Measurements from ENCODE around the gene CTIF. TPM values are rescaled to one million over a fixed set of nuclear protein-coding genes. Genes with fewer than 3 reads are reported as not detected.

The CTIF gene
- polyA plus RNA-seq, 1 of the 3 experiments (the other 2 are of a cell fraction), result 47.2 TPM

DNA sequence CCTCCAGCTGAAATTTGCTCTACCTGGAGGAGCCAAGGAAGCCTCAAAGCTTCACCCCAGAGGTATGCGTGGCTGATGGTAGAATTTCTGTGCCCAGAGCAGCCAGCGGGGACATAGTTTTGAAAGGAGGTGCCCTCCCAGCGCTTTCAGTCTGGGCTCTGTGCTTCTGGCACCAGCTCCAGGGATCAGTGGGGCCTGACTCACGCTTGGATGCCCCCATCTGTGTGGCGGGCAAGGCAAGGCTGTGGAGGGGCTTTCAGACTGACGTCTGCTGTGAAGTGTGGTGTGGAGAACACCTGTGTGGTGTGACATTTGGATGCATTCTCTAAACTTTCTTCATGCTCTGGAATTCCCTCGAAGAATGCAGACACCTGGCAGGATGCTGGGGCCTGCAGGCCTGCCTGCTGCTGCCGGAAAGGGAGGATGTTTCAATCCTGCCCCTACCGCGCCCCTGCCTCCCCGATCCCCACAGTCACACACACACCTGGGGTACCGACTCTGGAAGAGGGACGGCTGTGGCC lies 84.1 kb downstream of the CTIF start:
- Histone ChIP-seq H3F3A (replicated peaks; ENCODE audit: insufficient read depth) (peaks cover 49% of the 10 kb centered on the region), H2AFZ (ENCODE audit: low read depth) (no peak overlapping the region), H3K36me3 (replicated peaks in 1 of 2; ENCODE audit: control insufficient read depth in 1 of 2, insufficient read depth in 2 of 2, low read length in 1 of 2) (peaks cover 10 to 18% of the 10 kb centered on the region in 2 experiments), H3K4me3 (ENCODE audit: low read depth in 2 of 2, low read length in 1 of 2) (peak overlapping the region in 1 of 2 experiments; percentile 48; a peak in 2 of 4 replicates), H3K9me3 (no peaks in the 10 kb centered on the region), H3K4me2 (peak overlapping the region; percentile 66), H3K79me2 (ENCODE audit: insufficient read depth) (peaks cover 62% of the 10 kb centered on the region), H3K4me1 (ENCODE audit: control insufficient read depth in 1 of 2, insufficient read depth in 2 of 2, low read depth in 1 of 2, low read length in 1 of 2) (peaks cover 2 to 40% of the 10 kb centered on the region in 2 experiments; a peak in 3 of 4 replicates), H3K9ac (peak overlapping the region; percentile 80), H3K27ac (ENCODE audit: low read depth in 2 of 2, low read length in 1 of 2) (peak overlapping the region; percentile 73 to 97; a peak in 3 of 4 replicates), H4K20me1 (ENCODE audit: insufficient read depth) (no peaks in the 10 kb centered on the region), H3K9me2 (no peaks in the 10 kb centered on the region), H3K27me3 (ENCODE audit: insufficient read depth) (no peaks in the 10 kb centered on the region)
- 4% methylated on average over 6 of the region's 13 CpGs for WGBS (ENCODE audit: low lambda C conversion rate)
- DNase-seq, result no peak
- TF ChIP-seq NFIC (IDR thresholded peaks at IDR 0.05; ENCODE audit: borderline replicate concordance) (peak; percentile 77), FOSL2 (IDR thresholded peaks at IDR 0.05; ENCODE audit: borderline replicate concordance, low read depth) (peak; percentile 57; the same call in 1 of the 2 replicates), JUND (IDR thresholded peaks at IDR 0.05) (peak; percentile 39; the same call in 1 of the 2 replicates), NRF1 (IDR thresholded peaks at IDR 0.05; ENCODE audit: low read depth, low read length) (no peak), TCF12 (IDR thresholded peaks at IDR 0.05) (peak; percentile 39; the same call in 1 of the 2 replicates), RFX5 (IDR thresholded peaks at IDR 0.05; ENCODE audit: low read length) (no peak), ELF1 (IDR thresholded peaks at IDR 0.05) (no peak), MAX (IDR thresholded peaks at IDR 0.05; ENCODE audit: low read depth) (peak; percentile 51; the same call in 1 of the 2 replicates), EP300 (IDR thresholded peaks at IDR 0.05; ENCODE audit: borderline replicate concordance in 1 of 2, low read depth in 1 of 2, low read length in 1 of 2) (0 out of 4 replicates have a peak, but pooled peaks of 1 of the 2 experiments have one; percentile 13)
- TF ChIP-seq, protein P1, sequence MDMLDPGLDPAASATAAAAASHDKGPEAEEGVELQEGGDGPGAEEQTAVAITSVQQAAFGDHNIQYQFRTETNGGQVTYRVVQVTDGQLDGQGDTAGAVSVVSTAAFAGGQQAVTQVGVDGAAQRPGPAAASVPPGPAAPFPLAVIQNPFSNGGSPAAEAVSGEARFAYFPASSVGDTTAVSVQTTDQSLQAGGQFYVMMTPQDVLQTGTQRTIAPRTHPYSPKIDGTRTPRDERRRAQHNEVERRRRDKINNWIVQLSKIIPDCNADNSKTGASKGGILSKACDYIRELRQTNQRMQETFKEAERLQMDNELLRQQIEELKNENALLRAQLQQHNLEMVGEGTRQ (IDR thresholded peaks at IDR 0.05; ENCODE audit: borderline replicate concordance, low read depth, low read length), result no peak
- TF ChIP-seq, protein P2, sequence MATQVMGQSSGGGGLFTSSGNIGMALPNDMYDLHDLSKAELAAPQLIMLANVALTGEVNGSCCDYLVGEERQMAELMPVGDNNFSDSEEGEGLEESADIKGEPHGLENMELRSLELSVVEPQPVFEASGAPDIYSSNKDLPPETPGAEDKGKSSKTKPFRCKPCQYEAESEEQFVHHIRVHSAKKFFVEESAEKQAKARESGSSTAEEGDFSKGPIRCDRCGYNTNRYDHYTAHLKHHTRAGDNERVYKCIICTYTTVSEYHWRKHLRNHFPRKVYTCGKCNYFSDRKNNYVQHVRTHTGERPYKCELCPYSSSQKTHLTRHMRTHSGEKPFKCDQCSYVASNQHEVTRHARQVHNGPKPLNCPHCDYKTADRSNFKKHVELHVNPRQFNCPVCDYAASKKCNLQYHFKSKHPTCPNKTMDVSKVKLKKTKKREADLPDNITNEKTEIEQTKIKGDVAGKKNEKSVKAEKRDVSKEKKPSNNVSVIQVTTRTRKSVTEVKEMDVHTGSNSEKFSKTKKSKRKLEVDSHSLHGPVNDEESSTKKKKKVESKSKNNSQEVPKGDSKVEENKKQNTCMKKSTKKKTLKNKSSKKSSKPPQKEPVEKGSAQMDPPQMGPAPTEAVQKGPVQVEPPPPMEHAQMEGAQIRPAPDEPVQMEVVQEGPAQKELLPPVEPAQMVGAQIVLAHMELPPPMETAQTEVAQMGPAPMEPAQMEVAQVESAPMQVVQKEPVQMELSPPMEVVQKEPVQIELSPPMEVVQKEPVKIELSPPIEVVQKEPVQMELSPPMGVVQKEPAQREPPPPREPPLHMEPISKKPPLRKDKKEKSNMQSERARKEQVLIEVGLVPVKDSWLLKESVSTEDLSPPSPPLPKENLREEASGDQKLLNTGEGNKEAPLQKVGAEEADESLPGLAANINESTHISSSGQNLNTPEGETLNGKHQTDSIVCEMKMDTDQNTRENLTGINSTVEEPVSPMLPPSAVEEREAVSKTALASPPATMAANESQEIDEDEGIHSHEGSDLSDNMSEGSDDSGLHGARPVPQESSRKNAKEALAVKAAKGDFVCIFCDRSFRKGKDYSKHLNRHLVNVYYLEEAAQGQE (IDR thresholded peaks at IDR 0.05; ENCODE audit: low read depth, low read length), result no peak
- TF ChIP-seq, protein P3, sequence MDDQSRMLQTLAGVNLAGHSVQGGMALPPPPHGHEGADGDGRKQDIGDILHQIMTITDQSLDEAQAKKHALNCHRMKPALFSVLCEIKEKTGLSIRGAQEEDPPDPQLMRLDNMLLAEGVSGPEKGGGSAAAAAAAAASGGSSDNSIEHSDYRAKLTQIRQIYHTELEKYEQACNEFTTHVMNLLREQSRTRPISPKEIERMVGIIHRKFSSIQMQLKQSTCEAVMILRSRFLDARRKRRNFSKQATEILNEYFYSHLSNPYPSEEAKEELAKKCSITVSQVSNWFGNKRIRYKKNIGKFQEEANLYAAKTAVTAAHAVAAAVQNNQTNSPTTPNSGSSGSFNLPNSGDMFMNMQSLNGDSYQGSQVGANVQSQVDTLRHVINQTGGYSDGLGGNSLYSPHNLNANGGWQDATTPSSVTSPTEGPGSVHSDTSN (IDR thresholded peaks at IDR 0.05), result peak; percentile 46; the same call in 1 of the 2 replicates
- CTCF ChIA-PET, result interaction anchor here (2.7 kb wide), 1 partner anchor 17 kb away, joined by 8 read pairs; no protein-coding TSS in a partner anchor
- POLR2A ChIA-PET, result no interaction called here

Measured in SK-N-SH (cell line).